Ishikawa (cell line): ENCODE measurements around the gene CDK6.
A peak's percentile ranks its signal among the peaks of the same experiment; 100 is the strongest.

Source experiments
- CEBPB ChIP-seq: IDR thresholded peaks from 2 replicates; pipeline ENCODE4 v1.6.1; 2012
- CREB1 ChIP-seq: IDR thresholded peaks from 2 replicates; pipeline ENCODE4 v1.6.1; 2012; ENCODE audit warnings: low read depth
- EGR1 ChIP-seq: IDR thresholded peaks from 2 replicates; pipeline ENCODE4 v1.6.1; 2012
- EP300 ChIP-seq: IDR thresholded peaks from 2 replicates; pipeline ENCODE4 v1.6.1; 2012; ENCODE audit warnings: borderline replicate concordance
- FOXM1 ChIP-seq: IDR thresholded peaks from 2 replicates; pipeline ENCODE4 v1.6.1; 2012; ENCODE audit warnings: low read depth, borderline replicate concordance
- NFIC ChIP-seq: IDR thresholded peaks from 2 replicates; pipeline ENCODE4 v1.6.1; 2012
- RAD21 ChIP-seq: IDR thresholded peaks from 2 replicates; pipeline ENCODE4 v1.6.1; 2012; ENCODE audit warnings: low read depth
- TAF1 ChIP-seq: IDR thresholded peaks from 2 replicates; pipeline ENCODE4 v1.6.1; 2012; ENCODE audit warnings: low read depth, mild to moderate bottlenecking
- TCF12 ChIP-seq: IDR thresholded peaks from 2 replicates; pipeline ENCODE4 v1.6.1; 2012; ENCODE audit warnings: low read depth
- TEAD4 ChIP-seq: IDR thresholded peaks from 2 replicates; pipeline ENCODE4 v1.6.1; 2012
- YY1 ChIP-seq: IDR thresholded peaks from 2 replicates; pipeline ENCODE4 v1.6.1; 2012; ENCODE audit warnings: low read depth
- ZBTB7A ChIP-seq: IDR thresholded peaks from 2 replicates; pipeline ENCODE4 v1.6.1; 2012; ENCODE audit warnings: low read depth
- TF ChIP-seq, protein P1 (sequence below): IDR thresholded peaks from 2 replicates; pipeline ENCODE4 v1.6.1; 2012
- TF ChIP-seq, protein P2 (sequence below): IDR thresholded peaks from 2 replicates; pipeline ENCODE4 v1.6.1; 2012
- TF ChIP-seq, protein P3 (sequence below): IDR thresholded peaks from 2 replicates; pipeline ENCODE4 v1.6.1; 2012; ENCODE audit warnings: low read depth, mild to moderate bottlenecking

Gene CDK6

DNA sequence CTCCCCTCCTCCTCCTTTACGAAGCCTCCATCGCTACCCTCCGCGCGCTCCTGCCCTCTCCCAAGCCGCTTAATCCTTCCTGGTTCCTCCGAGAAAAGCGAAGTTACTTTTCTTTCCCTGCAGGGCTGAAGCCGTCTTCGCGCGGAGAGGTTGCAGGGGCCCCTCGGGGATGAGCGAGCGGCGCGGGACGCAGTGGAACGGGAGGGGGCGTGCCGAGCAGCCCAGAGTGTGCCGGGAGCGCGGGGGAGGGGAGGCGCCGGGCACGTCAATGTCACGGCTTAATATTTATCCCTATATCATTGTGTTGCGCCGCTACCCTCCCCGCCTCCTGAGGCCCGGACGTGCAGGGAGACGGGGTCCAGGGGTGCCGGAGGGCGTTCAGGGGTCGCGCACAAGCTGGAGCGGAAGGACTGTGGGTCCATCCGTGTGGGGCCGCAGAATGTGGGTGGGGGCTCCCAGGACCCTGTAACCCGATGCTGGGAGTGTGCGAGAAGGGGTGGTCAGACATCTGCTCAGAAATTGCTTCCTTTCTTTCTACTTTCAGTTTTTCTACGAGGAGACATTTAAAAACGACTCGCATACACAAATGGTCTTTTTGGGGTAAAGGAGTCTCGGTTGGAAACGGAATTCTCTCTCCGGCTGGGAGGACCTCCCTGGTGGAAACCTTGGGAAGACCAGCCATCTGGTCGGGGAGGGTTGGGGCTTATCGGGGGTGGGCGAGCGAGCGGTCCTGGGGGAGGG is 2.4 kb downstream of the CDK6 start:
- TF ChIP-seq RAD21, result no peak
- no peak for TF ChIP-seq TEAD4
- TF ChIP-seq, protein P1, sequence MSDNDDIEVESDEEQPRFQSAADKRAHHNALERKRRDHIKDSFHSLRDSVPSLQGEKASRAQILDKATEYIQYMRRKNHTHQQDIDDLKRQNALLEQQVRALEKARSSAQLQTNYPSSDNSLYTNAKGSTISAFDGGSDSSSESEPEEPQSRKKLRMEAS, result peak; percentile 32; the same call in 1 of the 2 replicates
- TF ChIP-seq CREB1, result no peak
- TF ChIP-seq, protein P2, sequence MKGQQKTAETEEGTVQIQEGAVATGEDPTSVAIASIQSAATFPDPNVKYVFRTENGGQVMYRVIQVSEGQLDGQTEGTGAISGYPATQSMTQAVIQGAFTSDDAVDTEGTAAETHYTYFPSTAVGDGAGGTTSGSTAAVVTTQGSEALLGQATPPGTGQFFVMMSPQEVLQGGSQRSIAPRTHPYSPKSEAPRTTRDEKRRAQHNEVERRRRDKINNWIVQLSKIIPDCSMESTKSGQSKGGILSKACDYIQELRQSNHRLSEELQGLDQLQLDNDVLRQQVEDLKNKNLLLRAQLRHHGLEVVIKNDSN, result no peak
- no peak for TF ChIP-seq FOXM1
- no peak for TF ChIP-seq EGR1
- TF ChIP-seq ZBTB7A, result peak; percentile 80

DNA sequence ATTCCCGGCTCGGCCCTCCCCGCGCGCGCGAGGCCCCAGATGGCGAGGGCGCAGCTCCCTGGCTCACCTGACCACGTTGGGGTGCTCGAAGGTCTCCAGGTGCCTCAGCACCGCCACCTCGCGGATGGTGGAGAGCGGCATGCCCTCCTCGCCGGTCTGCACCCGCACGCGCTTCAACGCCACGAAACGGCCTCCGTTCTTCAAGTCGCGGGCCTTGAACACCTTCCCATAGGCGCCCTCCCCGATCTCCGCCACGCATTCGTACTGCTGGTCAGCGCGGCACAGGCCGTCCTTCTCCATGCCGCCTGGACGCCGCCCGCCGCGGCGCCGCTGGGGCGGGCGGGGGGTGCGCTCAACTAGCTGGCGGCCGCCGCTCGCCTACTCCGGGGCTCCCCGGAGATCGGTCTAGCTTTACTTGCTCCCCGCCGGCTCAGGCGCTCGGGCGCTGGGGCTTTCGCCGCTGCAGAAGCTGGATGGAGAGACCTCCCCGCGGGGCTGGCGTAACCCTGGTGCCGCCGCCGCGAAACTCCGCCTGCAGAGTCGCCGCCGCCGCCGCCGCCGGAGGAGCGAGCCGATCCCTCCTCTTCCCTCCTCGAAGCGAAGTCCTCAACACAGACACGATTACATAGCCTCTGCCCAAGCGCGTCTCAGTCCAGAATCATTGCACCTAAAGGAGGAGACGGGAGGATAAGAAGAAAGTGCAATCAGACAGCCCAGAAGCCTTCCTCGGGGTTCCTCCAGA is 3.2 kb downstream of the CDK6 start:
- no peak for TF ChIP-seq EP300
- TF ChIP-seq CREB1, result no peak
- peak; percentile 73; the same call in 1 of the 2 replicates for TF ChIP-seq ZBTB7A
- no peak for TF ChIP-seq FOXM1
- TF ChIP-seq NFIC, result no peak; the same call in none of the 2 replicates
- no peak for TF ChIP-seq EGR1
- TF ChIP-seq, protein P2, result peak; percentile 81
- peak; percentile 51; the same call in 1 of the 2 replicates for TF ChIP-seq YY1
- TF ChIP-seq, protein P3, sequence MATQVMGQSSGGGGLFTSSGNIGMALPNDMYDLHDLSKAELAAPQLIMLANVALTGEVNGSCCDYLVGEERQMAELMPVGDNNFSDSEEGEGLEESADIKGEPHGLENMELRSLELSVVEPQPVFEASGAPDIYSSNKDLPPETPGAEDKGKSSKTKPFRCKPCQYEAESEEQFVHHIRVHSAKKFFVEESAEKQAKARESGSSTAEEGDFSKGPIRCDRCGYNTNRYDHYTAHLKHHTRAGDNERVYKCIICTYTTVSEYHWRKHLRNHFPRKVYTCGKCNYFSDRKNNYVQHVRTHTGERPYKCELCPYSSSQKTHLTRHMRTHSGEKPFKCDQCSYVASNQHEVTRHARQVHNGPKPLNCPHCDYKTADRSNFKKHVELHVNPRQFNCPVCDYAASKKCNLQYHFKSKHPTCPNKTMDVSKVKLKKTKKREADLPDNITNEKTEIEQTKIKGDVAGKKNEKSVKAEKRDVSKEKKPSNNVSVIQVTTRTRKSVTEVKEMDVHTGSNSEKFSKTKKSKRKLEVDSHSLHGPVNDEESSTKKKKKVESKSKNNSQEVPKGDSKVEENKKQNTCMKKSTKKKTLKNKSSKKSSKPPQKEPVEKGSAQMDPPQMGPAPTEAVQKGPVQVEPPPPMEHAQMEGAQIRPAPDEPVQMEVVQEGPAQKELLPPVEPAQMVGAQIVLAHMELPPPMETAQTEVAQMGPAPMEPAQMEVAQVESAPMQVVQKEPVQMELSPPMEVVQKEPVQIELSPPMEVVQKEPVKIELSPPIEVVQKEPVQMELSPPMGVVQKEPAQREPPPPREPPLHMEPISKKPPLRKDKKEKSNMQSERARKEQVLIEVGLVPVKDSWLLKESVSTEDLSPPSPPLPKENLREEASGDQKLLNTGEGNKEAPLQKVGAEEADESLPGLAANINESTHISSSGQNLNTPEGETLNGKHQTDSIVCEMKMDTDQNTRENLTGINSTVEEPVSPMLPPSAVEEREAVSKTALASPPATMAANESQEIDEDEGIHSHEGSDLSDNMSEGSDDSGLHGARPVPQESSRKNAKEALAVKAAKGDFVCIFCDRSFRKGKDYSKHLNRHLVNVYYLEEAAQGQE, result no peak
- TF ChIP-seq TEAD4, result no peak
- TF ChIP-seq, protein P1, result peak; percentile 97
- TF ChIP-seq RAD21, result peak; percentile 77
- peak; percentile 64 for TF ChIP-seq TCF12
- no peak for TF ChIP-seq CEBPB
- no peak for TF ChIP-seq TAF1

DNA sequence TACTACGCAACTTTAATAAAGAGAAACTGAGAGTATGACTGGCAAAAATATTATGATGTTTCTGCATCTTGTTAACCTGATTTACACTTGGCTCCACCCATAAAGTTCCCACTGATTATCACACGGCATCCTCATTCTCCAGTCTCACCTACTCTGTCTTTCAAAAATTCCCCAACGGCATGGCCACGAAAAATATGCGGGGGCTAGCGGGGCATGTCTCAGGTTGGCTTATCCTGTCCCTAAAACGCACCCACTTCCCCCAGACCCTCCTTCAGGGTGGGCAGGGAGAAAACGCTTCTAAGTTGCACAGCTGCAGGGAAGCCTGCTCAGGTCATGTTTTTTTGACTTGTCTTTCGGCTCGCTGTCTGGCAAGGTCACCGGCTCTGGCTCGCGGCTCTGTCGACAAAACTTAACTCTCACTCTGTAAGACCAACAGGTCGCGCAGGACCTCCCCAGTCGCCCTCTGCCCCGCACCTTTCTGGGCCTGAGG is 3.8 kb downstream of the CDK6 start:
- TF ChIP-seq NFIC (no peak), EGR1 (no peak), CREB1 (no peak), TAF1 (no peak), CEBPB (no peak), TCF12 (no peak), YY1 (no peak), ZBTB7A (no peak), FOXM1 (no peak), EP300 (no peak), RAD21 (no peak), TEAD4 (no peak)
- TF ChIP-seq, protein P1, result no peak
- TF ChIP-seq, protein P3, result no peak
- TF ChIP-seq, protein P2, result no peak

GRCh38 chr7:92831716-92832533 is 4.4 kb downstream of the CDK6 start:
- TF ChIP-seq TCF12 (no peak), CEBPB (no peak), FOXM1 (no peak), ZBTB7A (no peak), TAF1 (no peak), EGR1 (no peak), YY1 (no peak)
- TF ChIP-seq, protein P3, result no peak
